D341Med (cell line): Measurements from ENCODE around the gene ATP8B4.

Experiments
- DNase-seq: peaks from one replicate; pipeline ENCODE4 v3.0.0; 2012; ENCODE audit warnings: low spot score

ATP8B4 gene

GRCh38 chr15:49953421-49953820, 165.6 kb downstream of the ATP8B4 start:
- DNase-seq, result no peak

- no peak for DNase-seq
These were observed 172.4 kb downstream of the ATP8B4 start for GRCh38 chr15:49946681-49947080.

- DNase-seq, result no peak
These were observed 184.5 kb downstream of the ATP8B4 start for GRCh38 chr15:49934487-49934886.

GRCh38 chr15:49927189-49927861, 191.7 kb downstream of the ATP8B4 start:
- DNase-seq, result no peak

- DNase-seq, result no peak
These were observed 192.3 kb downstream of the ATP8B4 start for GRCh38 chr15:49926740-49927139.

- no peak for DNase-seq
These were observed 195.4 kb downstream of the ATP8B4 start for GRCh38 chr15:49923671-49924070.

- no peak for DNase-seq
These were observed 200.0 kb downstream of the ATP8B4 start for GRCh38 chr15:49919034-49919433.

GRCh38 chr15:49918121-49918520, 200.9 kb downstream of the ATP8B4 start:
- DNase-seq, result no peak

GRCh38 chr15:49916998-49917397, 202.0 kb downstream of the ATP8B4 start:
- DNase-seq, result no peak

- DNase-seq, result no peak
These were observed 203.2 kb downstream of the ATP8B4 start for GRCh38 chr15:49915822-49916221.

- no peak for DNase-seq
These were observed 210.1 kb downstream of the ATP8B4 start for GRCh38 chr15:49908933-49909295.

- DNase-seq, result no peak
These were observed 210.6 kb downstream of the ATP8B4 start for GRCh38 chr15:49908236-49908932.

- DNase-seq, result no peak
These were observed 212.1 kb downstream of the ATP8B4 start for GRCh38 chr15:49906966-49907365.

- DNase-seq, result no peak
These were observed 213.8 kb downstream of the ATP8B4 start for GRCh38 chr15:49905221-49905620.

GRCh38 chr15:49904296-49904695, 214.7 kb downstream of the ATP8B4 start:
- no peak for DNase-seq

GRCh38 chr15:49902685-49903501, 216.1 kb downstream of the ATP8B4 start:
- DNase-seq, result no peak

- DNase-seq, result no peak
These were observed 216.9 kb downstream of the ATP8B4 start for GRCh38 chr15:49901996-49902684.

GRCh38 chr15:49901321-49901720, 217.7 kb downstream of the ATP8B4 start:
- DNase-seq, result no peak

- no peak for DNase-seq
These were observed 218.2 kb downstream of the ATP8B4 start for GRCh38 chr15:49900903-49901235.

GRCh38 chr15:49900006-49900902, 218.8 kb downstream of the ATP8B4 start:
- DNase-seq, result no peak

- no peak for DNase-seq
These were observed 220.3 kb downstream of the ATP8B4 start for GRCh38 chr15:49898575-49899283.
